ENCODE data around the gene KCNIP4. TPM values are rescaled to one million over a fixed set of nuclear protein-coding genes. Genes with fewer than 3 reads are reported as not detected.

Gene KCNIP4
- total and polyA plus RNA-seq, 2 donors (not counting 3 experiments of a cell fraction or from before 2014, with no cell fraction given), result not detected

DNA sequence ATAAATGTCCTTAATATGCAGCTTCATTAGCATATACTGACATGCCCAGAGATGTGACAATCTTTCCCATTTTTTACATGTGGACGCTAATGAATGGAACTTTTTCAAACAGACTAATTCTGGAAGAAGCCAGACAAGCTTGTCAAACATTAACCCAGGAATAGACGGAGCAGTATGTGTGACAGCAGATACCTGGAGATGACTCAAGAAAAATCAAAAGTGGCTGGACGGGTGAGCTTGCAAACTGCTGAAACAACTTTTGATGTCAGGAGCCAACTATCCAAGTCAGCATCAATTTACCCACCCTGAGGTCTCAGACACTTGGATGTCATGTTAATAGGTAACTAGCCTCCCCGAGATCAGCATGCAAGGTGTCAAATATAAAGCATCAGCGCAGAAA lies 1065.3 kb downstream of the KCNIP4 start:
- Histone ChIP-seq H3K9me3 (replicated peaks; ENCODE audit: control insufficient read depth, insufficient read depth, low read length) (no peaks in the 10 kb centered on the region), H3K4me3 (replicated peaks in 1 of 3; ENCODE audit: insufficient read depth in 1 of 3, low read depth in 1 of 3, low read length in 3 of 3) (no peak overlapping the region), H3K27ac (ENCODE audit: insufficient read depth, low read depth, low read length) (no peak overlapping the region), H3K9ac (replicated peaks; ENCODE audit: extremely low read depth, insufficient read depth, low read length) (no peak overlapping the region), H3K36me3 (ENCODE audit: control insufficient read depth in 2 of 2, extremely low read depth in 1 of 2, insufficient read depth in 2 of 2, low read length in 2 of 2) (no peaks in the 10 kb centered on the region), H3K9me1 (replicated peaks; ENCODE audit: control insufficient read depth, extremely low read depth, insufficient read depth, low read length) (no peaks in the 10 kb centered on the region), H3K4me2 (ENCODE audit: insufficient read depth, low read length) (no peak overlapping the region), H3K27me3 (ENCODE audit: control insufficient read depth in 2 of 2, insufficient read depth in 2 of 2, low read length in 2 of 2) (no peaks in the 10 kb centered on the region), H4K20me1 (replicated peaks; ENCODE audit: control insufficient read depth, extremely low read depth, insufficient read depth, low read length) (no peaks in the 10 kb centered on the region), H3K4me1 (ENCODE audit: control insufficient read depth, extremely low read depth, insufficient read depth, low read length) (no peaks in the 10 kb centered on the region), H2AFZ (ENCODE audit: low read depth, low read length) (no peak overlapping the region), H3K79me2 (ENCODE audit: control insufficient read depth, insufficient read depth, low read length) (no peaks in the 10 kb centered on the region)
- intact Hi-C loops (cut with micrococcal nuclease), result no loop called here
- ChIA-PET CTCF (no interaction called here), POLR2A (no interaction called here)
- dilution Hi-C loops (cut with MboI; ENCODE audit: extremely low pct_ligation_motif_present, low sequenced_read_pairs), result no loop called here
- TF ChIP-seq GATA2 (IDR thresholded peaks at IDR 0.05; ENCODE audit: insufficient read depth, insufficient read length, low read depth, low read length) (no peak), EZH2 (IDR thresholded peaks at IDR 0.05; ENCODE audit: borderline replicate concordance, low read depth, low read length, severe bottlenecking) (no peak), POLR2A (IDR thresholded peaks at IDR 0.05; ENCODE audit: low read depth, low read length) (no peak), JUN (IDR thresholded peaks at IDR 0.05; ENCODE audit: borderline replicate concordance, insufficient read depth, insufficient read length, low read depth) (no peak), POLR2AphosphoS5 (IDR thresholded peaks at IDR 0.05; ENCODE audit: insufficient read depth, low read depth, low read length) (no peak), FOS (IDR thresholded peaks at IDR 0.05; ENCODE audit: borderline replicate concordance, insufficient read depth, low read length) (no peak), MYC (IDR thresholded peaks at IDR 0.05; ENCODE audit: low read depth, low read length) (no peak)
- TF ChIP-seq, protein P1, sequence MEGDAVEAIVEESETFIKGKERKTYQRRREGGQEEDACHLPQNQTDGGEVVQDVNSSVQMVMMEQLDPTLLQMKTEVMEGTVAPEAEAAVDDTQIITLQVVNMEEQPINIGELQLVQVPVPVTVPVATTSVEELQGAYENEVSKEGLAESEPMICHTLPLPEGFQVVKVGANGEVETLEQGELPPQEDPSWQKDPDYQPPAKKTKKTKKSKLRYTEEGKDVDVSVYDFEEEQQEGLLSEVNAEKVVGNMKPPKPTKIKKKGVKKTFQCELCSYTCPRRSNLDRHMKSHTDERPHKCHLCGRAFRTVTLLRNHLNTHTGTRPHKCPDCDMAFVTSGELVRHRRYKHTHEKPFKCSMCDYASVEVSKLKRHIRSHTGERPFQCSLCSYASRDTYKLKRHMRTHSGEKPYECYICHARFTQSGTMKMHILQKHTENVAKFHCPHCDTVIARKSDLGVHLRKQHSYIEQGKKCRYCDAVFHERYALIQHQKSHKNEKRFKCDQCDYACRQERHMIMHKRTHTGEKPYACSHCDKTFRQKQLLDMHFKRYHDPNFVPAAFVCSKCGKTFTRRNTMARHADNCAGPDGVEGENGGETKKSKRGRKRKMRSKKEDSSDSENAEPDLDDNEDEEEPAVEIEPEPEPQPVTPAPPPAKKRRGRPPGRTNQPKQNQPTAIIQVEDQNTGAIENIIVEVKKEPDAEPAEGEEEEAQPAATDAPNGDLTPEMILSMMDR (IDR thresholded peaks at IDR 0.05; ENCODE audit: extremely low read depth in 1 of 2, insufficient read depth in 1 of 2, low read depth in 1 of 2, low read length in 2 of 2), result no peak
- TF ChIP-seq, protein P2, sequence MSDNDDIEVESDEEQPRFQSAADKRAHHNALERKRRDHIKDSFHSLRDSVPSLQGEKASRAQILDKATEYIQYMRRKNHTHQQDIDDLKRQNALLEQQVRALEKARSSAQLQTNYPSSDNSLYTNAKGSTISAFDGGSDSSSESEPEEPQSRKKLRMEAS (IDR thresholded peaks at IDR 0.05; ENCODE audit: insufficient read depth, insufficient read length), result no peak
- FAIRE-seq (no peak), DNase-seq (ENCODE audit: low read depth, low spot score) (no peak)
- no TSS peak for BruUV-seq (replicated peaks)

Data from endothelial cell of umbilical vein (primary cell).